ENCODE data around the gene MMP17.

GRCh38 chr12:131800594-131801135 is 27.5 kb upstream of the MMP17 start:
- TF ChIP-seq CTCF (IDR thresholded peaks at IDR 0.05; ENCODE audit: extremely low read depth in 1 of 2, insufficient read depth in 1 of 2, low read depth in 1 of 2, low read length in 2 of 2) (no peak), POLR2A (IDR thresholded peaks at IDR 0.05; ENCODE audit: low read depth, low read length) (no peak), POLR2AphosphoS5 (IDR thresholded peaks at IDR 0.05; ENCODE audit: insufficient read depth, low read depth, low read length) (no peak), GATA2 (IDR thresholded peaks at IDR 0.05; ENCODE audit: insufficient read depth, insufficient read length, low read depth, low read length) (no peak), MAX (IDR thresholded peaks at IDR 0.05; ENCODE audit: insufficient read depth, insufficient read length) (no peak), MYC (IDR thresholded peaks at IDR 0.05; ENCODE audit: low read depth, low read length) (no peak), EZH2 (IDR thresholded peaks at IDR 0.05; ENCODE audit: borderline replicate concordance, low read depth, low read length, severe bottlenecking) (no peak)
